Esophagus squamous epithelium (tissue), 5 donors: ENCODE results near the gene NHERF1. TPM values are rescaled to one million over a fixed set of nuclear protein-coding genes. Genes with fewer than 3 reads are reported as not detected.
A peak's percentile ranks its signal among the peaks of the same experiment; 100 is the strongest.

ENCODE experiments used
- DNase-seq: peaks from one replicate; lab custom pipeline; 2025; lab: John Stamatoyannopoulos, UW
- H3K27ac ChIP-seq, 4 donors: fragments of 200-600 bp; sonication (generic); one replicate each; pipeline ENCODE4 v1.5.1; 2016 to 2019; ENCODE audit warnings: mild to moderate bottlenecking in 1 of 4
- H3K27me3 ChIP-seq, 4 donors: fragments of 200-600 bp; sonication (generic); 1 replicate in 3 of 4; 2 replicates in 1 of 4; pipeline versions ENCODE4 v1.5.1 to v1.6.0; 2017 to 2021; ENCODE audit warnings: antibody characterized with exemption in 1 of 4
- H3K36me3 ChIP-seq, 3 donors: fragments of 200-600 bp; sonication (generic); one replicate each; pipeline ENCODE4 v1.5.1; 2016 to 2019
- H3K4me1 ChIP-seq, 3 donors: fragments of 200-600 bp; sonication (generic); one replicate each; pipeline ENCODE4 v1.5.1; 2017 to 2019
- H3K4me3 ChIP-seq, 4 donors: fragments of 200-600 bp; sonication (generic); 1 replicate in 3 of 4; 2 replicates in 1 of 4; pipeline ENCODE4 v1.5.1; 2016 to 2019; ENCODE audit warnings: mild to moderate bottlenecking in 2 of 4, moderate library complexity in 1 of 4
- H3K9me3 ChIP-seq, 3 donors: fragments of 200-600 bp; sonication (generic); one replicate each; pipeline ENCODE4 v1.5.1; 2016 to 2019
- CTCF ChIP-seq, 6 experiments: fragments of 450-650 bp in 4 of 6; fragments of 200-600 bp in 2 of 6; sonication (generic) in 2 of 6; IDR thresholded peaks; one replicate each; pipeline ENCODE4 v1.5.1; 2016 to 2019; ENCODE audit warnings: antibody characterized with exemption in 6 of 6, mild to moderate bottlenecking in 4 of 6, moderate library complexity in 4 of 6
- POLR2A ChIP-seq, 4 donors: fragments of 450-650 bp; IDR thresholded peaks; one replicate each; pipeline ENCODE4 v1.6.1; 2017; ENCODE audit warnings: antibody characterized with exemption in 4 of 4, mild to moderate bottlenecking in 4 of 4, moderate library complexity in 3 of 4
- WGBS, 2 donors: methylation state at CpG; one replicate each; pipeline ENCODE4 v1.1.5; 2018; 5-methylcytosine and 5-hydroxymethylcytosine counted together
- intact Hi-C: fragments of 100-400 bp; cut with DNase I; formaldehyde crosslinking; loops from one replicate; pipeline ENCODE4 v1.15.0; 2022
- total RNA-seq, 4 donors: library from RNA; depleted of rRNA; stranded (reverse); fragments of >200 nt; gene quantifications; one replicate each; pipeline ENCODE4 v1.1.0, GENCODE V29; 2016
- donor health status: DM: yes; HTN: yes; CAD: no.

Gene NHERF1
- total RNA-seq, 4 donors from 2014 or later, result 214 to 483 (median 313) TPM

GRCh38 chr17:74711058-74711824, 37.2 kb upstream of the NHERF1 start:
- Histone ChIP-seq H3K4me1 (no peaks in the 10 kb centered on the region), H3K27ac (no peak overlapping the region), H3K9me3 (no peaks in the 10 kb centered on the region), H3K36me3 (no peaks in the 10 kb centered on the region), H3K27me3 (peaks cover 0 to 47% (median 0%) of the 10 kb centered on the region in 4 donors), H3K4me3 (no peak overlapping the region)
- no peak for DNase-seq
- no peak for TF ChIP-seq POLR2A (IDR thresholded peaks at IDR 0.05)
- TF ChIP-seq CTCF (IDR thresholded peaks at IDR 0.05), result no peak
- intact Hi-C loops, result no loop called here
- 46 to 47% methylated on average over 12 of the region's 12 CpGs for WGBS, 2 donors

GRCh38 chr17:74712301-74712700, 36.1 kb upstream of the NHERF1 start:
- 59 to 65% methylated on average over 7 of the region's 7 CpGs for WGBS, 2 donors
- no peak for DNase-seq
- no peaks in the 10 kb centered on the region for H3K36me3 ChIP-seq
- H3K27me3 ChIP-seq, result peaks cover 0 to 51% (median 0%) of the 10 kb centered on the region in 4 donors
- H3K4me1 ChIP-seq, result no peaks in the 10 kb centered on the region
- H3K9me3 ChIP-seq, result no peaks in the 10 kb centered on the region
- intact Hi-C loops, result no loop called here
- H3K4me3 ChIP-seq, result peak overlapping the region in 2 of 4 donors; percentile 2 to 30
- H3K27ac ChIP-seq, result no peak overlapping the region
- TF ChIP-seq POLR2A (IDR thresholded peaks at IDR 0.05) (no peak), CTCF (IDR thresholded peaks at IDR 0.05) (no peak)

GRCh38 chr17:74712756-74713155, 35.7 kb upstream of the NHERF1 start, which contains the start of gene CD300LF:
Gene CD300LF (minus strand): TSS chr17:74712923. CDS start chr17:74712866, 57 bp downstream.
- H3K27ac ChIP-seq, result no peak within 1 kb of the TSS

GRCh38 chr17:74713171-74713755, 35.2 kb upstream of the NHERF1 start:
- H3K9me3 ChIP-seq, result no peaks in the 10 kb centered on the region
- no peaks in the 10 kb centered on the region for H3K4me1 ChIP-seq
- DNase-seq, result no peak
- no peak overlapping the region for H3K27ac ChIP-seq
- H3K4me3 ChIP-seq, result no peak overlapping the region
- intact Hi-C loops, result no loop called here
- peaks cover 0 to 59% (median 0%) of the 10 kb centered on the region in 4 donors for H3K27me3 ChIP-seq
- no peak for TF ChIP-seq CTCF (IDR thresholded peaks at IDR 0.05)
- TF ChIP-seq POLR2A (IDR thresholded peaks at IDR 0.05), result no peak
- 42 to 72% methylated on average over 3 to 10 of the region's 12 CpGs for WGBS, 2 donors
- H3K36me3 ChIP-seq, result no peaks in the 10 kb centered on the region

More at GRCh38 chr17:74712756-74713155, 35.7 kb upstream of the NHERF1 start, which contains the start of gene CD300LF:
- Histone ChIP-seq H3K4me3 (peak within 1 kb of the TSS in 2 of 4 donors; percentile 2 to 30), H3K4me1 (no peaks in the 10 kb centered on the region), H3K36me3 (no peaks in the 10 kb centered on the region), H3K9me3 (no peaks in the 10 kb centered on the region), H3K27me3 (peaks cover 0 to 54% (median 0%) of the 10 kb centered on the region in 4 donors)
- DNase-seq, result no peak
- 72 to 94% methylated on average over 2 of the region's 8 CpGs for WGBS, 2 donors
- TF ChIP-seq CTCF (IDR thresholded peaks at IDR 0.05) (no peak), POLR2A (IDR thresholded peaks at IDR 0.05) (no peak)
- intact Hi-C loops, result no loop called here

GRCh38 chr17:74715144-74715543, 33.3 kb upstream of the NHERF1 start:
- Histone ChIP-seq H3K9me3 (no peaks in the 10 kb centered on the region), H3K36me3 (no peaks in the 10 kb centered on the region), H3K27me3 (peaks cover 0 to 59% (median 0%) of the 10 kb centered on the region in 4 donors), H3K4me3 (no peak overlapping the region), H3K4me1 (no peaks in the 10 kb centered on the region), H3K27ac (no peak overlapping the region)
- intact Hi-C loops, result no loop called here
- TF ChIP-seq POLR2A (IDR thresholded peaks at IDR 0.05), result no peak
- no peak for TF ChIP-seq CTCF (IDR thresholded peaks at IDR 0.05)
- 20 to 44% methylated on average over 4 of the region's 4 CpGs for WGBS, 2 donors
- no peak for DNase-seq
